MCF 10A (cell line): ENCODE data around the gene PALMD. TPM values are rescaled to one million over a fixed set of nuclear protein-coding genes. Genes with fewer than 3 reads are reported as not detected.

Experiments
- BruUV-seq: library from RNA; stranded (reverse); fragments of 400-500 nt; replicated peaks from 2 replicates; lab custom pipeline; 2021; lab: Mats Ljungman, UMichigan
- CTCF ChIA-PET: fragments of 300-600 bp; sonication (Branson Sonifier 250); formaldehyde crosslinking; extraction: SDS; loops from one replicate; lab custom pipeline; 2021; ENCODE audit warnings: antibody characterized with exemption, inconsistent platforms; lab: Yijun Ruan, JAX
- POLR2A ChIA-PET: fragments of 300-600, 350-650 bp; sonication (Branson Sonifier 250); formaldehyde crosslinking; extraction: SDS; loops from one replicate; lab custom pipeline; 2020; ENCODE audit warnings: antibody characterized with exemption, inconsistent platforms; lab: Yijun Ruan, JAX
- DNase-seq: peaks from one replicate; pipeline ENCODE4 v3.0.0-alpha.2; 2018; ENCODE audit not compliant: unreplicated experiment
- H3K27ac Mint-ChIP-seq: one replicate; pipeline ENCODE4 v1.8.0; 2022; ENCODE audit warnings: mild to moderate bottlenecking, low read depth, mixed read lengths; ENCODE audit not compliant: unreplicated experiment
- H3K27me3 Mint-ChIP-seq: one replicate; pipeline ENCODE4 v1.8.0; 2022; ENCODE audit warnings: mixed read lengths; ENCODE audit not compliant: insufficient read depth, unreplicated experiment
- H3K36me3 Mint-ChIP-seq: one replicate; pipeline ENCODE4 v1.8.0; 2022; ENCODE audit warnings: mild to moderate bottlenecking, moderate library complexity, mixed read lengths; ENCODE audit not compliant: insufficient read depth, unreplicated experiment
- H3K4me1 Mint-ChIP-seq: one replicate; pipeline ENCODE4 v1.8.0; 2022; ENCODE audit warnings: mixed read lengths; ENCODE audit not compliant: insufficient read depth, unreplicated experiment
- H3K4me3 Mint-ChIP-seq: one replicate; pipeline ENCODE4 v1.8.0; 2022; ENCODE audit warnings: mild to moderate bottlenecking, moderate library complexity, mixed read lengths; ENCODE audit not compliant: unreplicated experiment
- H3K9me3 Mint-ChIP-seq: one replicate; pipeline ENCODE4 v1.8.0; 2022; ENCODE audit warnings: mixed read lengths; ENCODE audit not compliant: unreplicated experiment
- intact Hi-C: fragments of 100-400 bp; cut with micrococcal nuclease; formaldehyde crosslinking; loops from 2 replicates; pipeline ENCODE4 v1.14.1; 2022
- total RNA-seq: library from RNA; stranded (reverse); gene quantifications from 2 replicates; pipeline ENCODE4 v1.2.3, GENCODE V29; 2022
- TF ChIP-seq, protein P1 (sequence below): fragments of 200-600 bp; IDR thresholded peaks from one replicate; pipeline ENCODE4 v1.8.0; 2022; ENCODE audit warnings: antibody characterized with exemption, mild to moderate bottlenecking; ENCODE audit not compliant: unreplicated experiment

The PALMD gene
- total RNA-seq, 1 experiment from 2014 or later, result 0.33 TPM

DNA sequence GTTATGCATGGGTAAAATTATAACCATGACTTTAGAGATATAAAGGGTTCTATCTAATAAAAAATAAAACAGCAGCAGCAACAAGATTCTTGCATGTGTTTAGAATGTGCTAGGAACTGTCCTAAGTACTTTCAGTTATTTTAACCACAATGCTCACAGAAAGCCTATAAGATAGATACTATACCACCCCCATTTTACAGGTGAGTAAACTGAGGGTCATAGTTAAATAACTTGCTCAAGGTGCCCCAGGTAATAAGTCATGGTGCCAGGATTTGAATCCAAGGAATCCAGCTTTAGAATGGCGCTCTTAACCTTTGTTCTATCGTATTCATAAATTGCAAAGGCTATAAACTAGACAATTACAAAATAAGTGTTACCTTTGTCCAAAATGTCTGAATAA lies 67.1 kb downstream of the PALMD start:
- intact Hi-C loops, result no loop called here
- Mint-ChIP-seq H3K4me1 (no peaks in the 10 kb centered on the region), H3K4me3 (no peak overlapping the region), H3K27me3 (no peaks in the 10 kb centered on the region), H3K27ac (no peak overlapping the region), H3K36me3 (peaks cover 7% of the 10 kb centered on the region), H3K9me3 (no peaks in the 10 kb centered on the region)
- no TSS peak for BruUV-seq
- ChIA-PET POLR2A (no interaction called here), CTCF (interaction anchor here (0.5 to 1.5 kb wide), 4 partner anchors 20 to 169 kb away, joined by 3 to 4 read pairs (median 3); no protein-coding TSS in a partner anchor)
- TF ChIP-seq, protein P1, sequence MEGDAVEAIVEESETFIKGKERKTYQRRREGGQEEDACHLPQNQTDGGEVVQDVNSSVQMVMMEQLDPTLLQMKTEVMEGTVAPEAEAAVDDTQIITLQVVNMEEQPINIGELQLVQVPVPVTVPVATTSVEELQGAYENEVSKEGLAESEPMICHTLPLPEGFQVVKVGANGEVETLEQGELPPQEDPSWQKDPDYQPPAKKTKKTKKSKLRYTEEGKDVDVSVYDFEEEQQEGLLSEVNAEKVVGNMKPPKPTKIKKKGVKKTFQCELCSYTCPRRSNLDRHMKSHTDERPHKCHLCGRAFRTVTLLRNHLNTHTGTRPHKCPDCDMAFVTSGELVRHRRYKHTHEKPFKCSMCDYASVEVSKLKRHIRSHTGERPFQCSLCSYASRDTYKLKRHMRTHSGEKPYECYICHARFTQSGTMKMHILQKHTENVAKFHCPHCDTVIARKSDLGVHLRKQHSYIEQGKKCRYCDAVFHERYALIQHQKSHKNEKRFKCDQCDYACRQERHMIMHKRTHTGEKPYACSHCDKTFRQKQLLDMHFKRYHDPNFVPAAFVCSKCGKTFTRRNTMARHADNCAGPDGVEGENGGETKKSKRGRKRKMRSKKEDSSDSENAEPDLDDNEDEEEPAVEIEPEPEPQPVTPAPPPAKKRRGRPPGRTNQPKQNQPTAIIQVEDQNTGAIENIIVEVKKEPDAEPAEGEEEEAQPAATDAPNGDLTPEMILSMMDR, result no peak
- DNase-seq, result no peak

DNA sequence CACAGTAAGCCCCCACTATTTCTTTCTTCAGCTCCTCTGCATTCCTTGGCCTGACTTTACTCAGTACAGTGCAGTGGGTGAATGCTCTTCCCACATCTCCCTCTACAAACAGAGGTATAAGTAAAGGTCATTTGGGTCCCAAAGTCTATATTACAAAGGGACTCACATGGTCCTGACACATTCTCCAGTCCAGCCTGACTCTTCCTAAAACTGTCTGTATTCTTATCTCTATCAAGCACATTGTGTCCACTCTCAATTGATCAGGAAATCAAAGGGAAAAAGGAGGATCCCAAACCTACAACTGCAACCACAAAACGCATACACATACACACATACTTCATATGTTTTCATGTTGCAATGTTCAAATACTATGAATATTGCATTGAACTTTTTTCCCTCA lies 71.1 kb downstream of the PALMD start:
- TF ChIP-seq, protein P1, result no peak
- Mint-ChIP-seq H3K36me3 (no peaks in the 10 kb centered on the region), H3K27me3 (no peaks in the 10 kb centered on the region), H3K4me1 (no peaks in the 10 kb centered on the region), H3K27ac (no peak overlapping the region), H3K9me3 (no peaks in the 10 kb centered on the region), H3K4me3 (no peak overlapping the region)
- POLR2A ChIA-PET, result no interaction called here
- intact Hi-C loops, result no loop called here
- CTCF ChIA-PET, result interaction anchor here (0.6 to 1.6 kb wide), 3 partner anchors 235 to 536 kb away, joined by 3 to 5 read pairs (median 3); no protein-coding TSS in a partner anchor
- DNase-seq, result no peak
- BruUV-seq, result no TSS peak

DNA sequence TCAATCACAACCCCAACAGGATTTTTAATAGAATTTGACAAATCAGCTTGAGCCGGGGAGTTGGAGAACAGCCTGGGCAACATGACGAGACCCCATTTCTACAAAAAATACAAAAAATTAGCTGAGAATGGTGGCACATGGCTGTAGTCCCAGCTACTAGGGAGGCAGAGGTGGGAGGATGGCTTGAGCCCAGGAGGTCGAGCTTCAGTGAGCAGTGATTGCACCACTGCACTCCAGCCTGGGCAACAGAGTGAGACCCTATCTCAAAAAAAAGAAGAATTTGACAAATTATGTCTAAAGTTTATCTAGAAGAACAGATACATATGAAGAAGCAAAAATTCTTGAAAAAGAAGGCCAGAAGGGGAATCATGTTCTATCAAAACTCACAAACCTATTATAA lies 77.3 kb downstream of the PALMD start:
- Mint-ChIP-seq H3K9me3 (no peaks in the 10 kb centered on the region), H3K4me3 (no peak overlapping the region), H3K36me3 (no peaks in the 10 kb centered on the region), H3K27me3 (no peaks in the 10 kb centered on the region), H3K27ac (no peak overlapping the region), H3K4me1 (no peaks in the 10 kb centered on the region)
- BruUV-seq, result no TSS peak
- POLR2A ChIA-PET, result no interaction called here
- TF ChIP-seq, protein P1, result no peak
- DNase-seq, result no peak
- intact Hi-C loops, result no loop called here
- CTCF ChIA-PET, result no interaction called here

- POLR2A ChIA-PET, result no interaction called here
- CTCF ChIA-PET, result interaction anchor here (0.6 to 0.9 kb wide), 3 partner anchors 22 to 545 kb away, joined by 3 read pairs; no protein-coding TSS in a partner anchor
- TF ChIP-seq, protein P1, result no peak
- Mint-ChIP-seq H3K9me3 (no peaks in the 10 kb centered on the region), H3K36me3 (peaks cover 4% of the 10 kb centered on the region), H3K4me1 (no peaks in the 10 kb centered on the region), H3K27me3 (no peaks in the 10 kb centered on the region), H3K4me3 (no peak overlapping the region), H3K27ac (no peak overlapping the region)
- no TSS peak for BruUV-seq
- intact Hi-C loops, result no loop called here
- DNase-seq, result no peak
These were observed 80.1 kb downstream of the PALMD start for GRCh38 chr1:99725996-99726395.
